ENCODE data around the gene SIRT3. TPM values are rescaled to one million over a fixed set of nuclear protein-coding genes. Genes with fewer than 3 reads are reported as not detected.

Gene SIRT3
- total RNA-seq, 4 donors from 2014 or later = 8.1 to 48.0 (median 14.7) TPM

- no peak for TF ChIP-seq CTCF (IDR thresholded peaks at IDR 0.05; ENCODE audit: low read depth)
Observed at GRCh38 chr11:266676-267439, 30.7 kb upstream of the SIRT3 start.

- no peak for TF ChIP-seq CTCF (IDR thresholded peaks at IDR 0.05; ENCODE audit: low read depth)
Observed at GRCh38 chr11:261624-262023, 25.5 kb upstream of the SIRT3 start.

GRCh38 chr11:259413-259812 is 23.3 kb upstream of the SIRT3 start:
- no peak for TF ChIP-seq CTCF (IDR thresholded peaks at IDR 0.05; ENCODE audit: low read depth)

GRCh38 chr11:257766-258493 is 21.8 kb upstream of the SIRT3 start:
- TF ChIP-seq CTCF (IDR thresholded peaks at IDR 0.05; ENCODE audit: low read depth) = no peak

GRCh38 chr11:256952-257737 is 21.0 kb upstream of the SIRT3 start:
- TF ChIP-seq CTCF (IDR thresholded peaks at IDR 0.05; ENCODE audit: low read depth) = no peak

GRCh38 chr11:255816-256215 is 19.7 kb upstream of the SIRT3 start:
- TF ChIP-seq CTCF (IDR thresholded peaks at IDR 0.05; ENCODE audit: low read depth) = no peak

- no peak for TF ChIP-seq CTCF (IDR thresholded peaks at IDR 0.05; ENCODE audit: low read depth)
Observed at GRCh38 chr11:255176-255575, 19.0 kb upstream of the SIRT3 start.
